ENCODE measurements around the gene TXNDC11. TPM values are rescaled to one million over a fixed set of nuclear protein-coding genes. Genes with fewer than 3 reads are reported as not detected.

TXNDC11 gene
- total and polyA plus RNA-seq, 9 donors, result 18.1 to 27.9 (median 22.0) TPM

DNA sequence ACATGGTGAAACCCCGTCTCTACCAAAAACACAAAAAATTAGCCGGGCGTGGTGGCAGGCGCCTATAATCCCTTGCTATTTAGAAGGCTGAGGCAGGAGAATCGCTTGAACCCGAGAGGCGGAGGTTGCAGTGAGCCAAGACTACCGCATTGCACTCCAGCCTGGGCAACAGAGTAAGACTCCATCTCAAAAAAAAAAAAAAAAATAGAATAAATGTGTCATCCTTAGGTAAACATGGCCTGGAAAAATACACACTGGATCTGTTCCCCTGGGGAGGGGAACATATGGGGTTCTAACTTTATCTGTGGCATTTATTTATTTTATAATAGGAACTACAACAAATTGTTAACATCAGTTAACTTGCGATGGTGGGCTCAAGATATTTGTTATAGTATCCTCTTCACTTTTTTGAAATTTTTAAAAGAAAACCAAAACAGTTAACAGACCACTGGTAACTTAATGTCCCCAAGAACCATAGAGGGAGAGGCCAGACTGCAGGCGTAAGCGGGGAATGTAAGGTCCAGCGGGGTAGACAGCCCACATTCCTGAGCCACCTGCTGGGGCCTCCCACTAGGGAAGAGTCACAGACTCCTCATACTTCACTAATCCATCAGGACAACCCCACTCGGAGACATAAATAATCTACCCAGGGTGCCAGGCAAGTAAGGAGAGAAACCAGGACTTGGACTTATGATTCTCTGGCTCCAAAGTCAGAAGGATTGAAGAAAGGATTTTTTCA, 12.5 kb upstream of the TXNDC11 start:
- Histone ChIP-seq H3K27ac (ENCODE audit: low read length) (no peak overlapping the region), H3K36me3 (ENCODE audit: control insufficient read depth, insufficient read depth, low read length) (peaks cover 69% of the 10 kb centered on the region)
- 90% methylated on average over 3 of the region's 13 CpGs for WGBS (ENCODE audit: insufficient coverage)

DNA sequence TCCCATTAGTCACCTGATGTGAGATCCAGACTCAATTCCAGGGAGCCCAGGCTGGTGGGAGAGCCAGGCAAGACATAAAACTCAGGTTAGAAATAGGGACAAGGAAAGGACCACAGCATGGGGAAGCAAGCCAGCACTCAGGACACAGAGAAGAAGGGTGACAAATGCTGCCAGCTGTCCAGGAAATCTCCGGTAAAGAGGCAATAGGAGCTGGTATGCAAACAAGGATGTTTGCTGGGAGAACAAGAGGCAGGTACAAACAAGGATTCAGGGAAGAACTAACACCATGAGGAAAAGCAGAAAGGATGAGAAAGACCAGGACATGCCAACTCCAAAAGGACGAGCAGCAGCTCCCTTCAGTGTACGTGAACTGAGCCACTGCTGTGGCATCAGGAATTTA, 10.2 kb upstream of the TXNDC11 start:
- H3K4me1 ChIP-seq (ENCODE audit: control insufficient read depth, insufficient read depth, low read length), result peaks cover 2% of the 10 kb centered on the region
- H3K27ac ChIP-seq (ENCODE audit: low read length), result no peak overlapping the region
- no peaks in the 10 kb centered on the region for H3K9me3 ChIP-seq (replicated peaks; ENCODE audit: control insufficient read depth, low read depth, low read length)
- WGBS (ENCODE audit: insufficient coverage), result 80% methylated on average over 3 of the region's 3 CpGs
- peaks cover 67% of the 10 kb centered on the region for H3K36me3 ChIP-seq (ENCODE audit: control insufficient read depth, insufficient read depth, low read length)
- H3K27me3 ChIP-seq (ENCODE audit: control insufficient read depth, insufficient read depth, low read length), result no peaks in the 10 kb centered on the region
- no peak overlapping the region for H3K4me3 ChIP-seq (ENCODE audit: low read length)
- DNase-seq, result no peak

More for the DNA sequence above, 12.5 kb upstream of the TXNDC11 start:
- Histone ChIP-seq H3K9me3 (replicated peaks; ENCODE audit: control insufficient read depth, low read depth, low read length) (no peaks in the 10 kb centered on the region), H3K4me3 (ENCODE audit: low read length) (no peak overlapping the region), H3K27me3 (ENCODE audit: control insufficient read depth, insufficient read depth, low read length) (no peaks in the 10 kb centered on the region), H3K4me1 (ENCODE audit: control insufficient read depth, insufficient read depth, low read length) (peaks cover 2% of the 10 kb centered on the region)
- no peak for DNase-seq

DNA sequence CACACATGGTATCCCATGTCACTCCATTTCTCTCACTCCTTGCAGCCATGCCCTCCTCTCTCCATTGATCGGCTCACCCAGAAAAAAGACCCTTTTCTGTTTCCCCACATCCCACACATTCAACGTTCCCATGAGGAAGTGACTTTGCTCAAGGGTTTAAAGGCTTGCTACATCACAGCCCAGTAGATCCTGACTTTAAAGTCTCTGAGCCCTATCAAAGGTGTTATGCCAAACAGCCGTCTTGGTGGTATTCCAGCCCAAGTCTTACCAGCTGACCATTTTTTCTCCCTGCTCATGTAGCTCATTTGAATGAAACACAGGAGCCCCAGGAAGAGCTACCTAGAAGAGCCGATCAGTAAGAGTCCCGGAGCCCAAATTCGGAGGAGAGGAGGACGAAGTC, 7.4 kb upstream of the TXNDC11 start:
- H3K27ac ChIP-seq (ENCODE audit: low read length), result no peak overlapping the region
- H3K4me3 ChIP-seq (ENCODE audit: low read length), result no peak overlapping the region
- WGBS (ENCODE audit: insufficient coverage), result 95% methylated on average over 6 of the region's 7 CpGs
- no peaks in the 10 kb centered on the region for H3K9me3 ChIP-seq (replicated peaks; ENCODE audit: control insufficient read depth, low read depth, low read length)
- H3K4me1 ChIP-seq (ENCODE audit: control insufficient read depth, insufficient read depth, low read length), result no peaks in the 10 kb centered on the region
- no peaks in the 10 kb centered on the region for H3K27me3 ChIP-seq (ENCODE audit: control insufficient read depth, insufficient read depth, low read length)
- H3K36me3 ChIP-seq (ENCODE audit: control insufficient read depth, insufficient read depth, low read length), result peaks cover 43% of the 10 kb centered on the region
- DNase-seq, result no peak

DNA sequence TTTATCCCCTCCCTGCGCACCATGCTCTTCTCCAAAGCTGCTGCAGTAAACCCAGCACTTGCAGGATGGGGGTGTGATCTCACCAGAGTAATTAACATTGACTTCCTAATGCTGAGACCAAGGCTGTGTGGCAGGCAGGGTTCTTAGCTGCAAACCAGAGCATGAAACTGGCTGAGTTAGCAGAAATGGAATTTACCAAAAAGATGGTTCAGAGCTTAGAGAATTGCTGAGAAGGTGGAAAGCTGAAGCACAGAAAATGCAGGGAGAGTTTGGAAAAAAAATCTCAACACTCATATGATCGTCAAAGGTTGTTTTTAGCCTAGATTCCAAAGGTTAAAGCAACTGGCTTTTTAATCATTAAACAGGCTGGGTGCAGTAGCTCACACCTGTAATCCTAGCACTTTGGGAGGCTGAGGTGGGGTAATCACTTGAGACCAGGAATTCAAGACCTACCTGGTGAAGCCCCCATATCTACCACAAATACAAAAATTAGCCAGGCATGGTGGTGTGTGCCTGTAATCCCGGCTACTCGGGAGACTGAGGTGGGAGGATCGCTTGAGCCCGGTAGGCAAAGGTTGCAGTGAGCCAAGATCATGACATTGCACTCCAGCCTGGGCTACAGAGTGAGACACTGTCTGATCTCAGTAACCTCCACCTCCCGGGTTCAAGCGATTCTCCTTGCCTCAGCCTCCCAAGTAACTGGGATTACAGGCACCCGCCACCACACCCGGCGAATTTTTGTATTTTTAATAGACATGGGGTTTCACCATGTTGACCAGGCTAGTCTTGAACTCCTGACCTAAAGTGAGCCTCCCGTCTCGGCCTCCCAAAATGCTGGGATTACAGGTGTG, 6.0 kb upstream of the TXNDC11 start:
- 94% methylated on average over 5 of the region's 13 CpGs for WGBS (ENCODE audit: insufficient coverage)
- H3K4me3 ChIP-seq (ENCODE audit: low read length), result no peak overlapping the region
- no peaks in the 10 kb centered on the region for H3K27me3 ChIP-seq (ENCODE audit: control insufficient read depth, insufficient read depth, low read length)
- H3K36me3 ChIP-seq (ENCODE audit: control insufficient read depth, insufficient read depth, low read length), result peaks cover 33% of the 10 kb centered on the region
- H3K4me1 ChIP-seq (ENCODE audit: control insufficient read depth, insufficient read depth, low read length), result no peaks in the 10 kb centered on the region
- no peak overlapping the region for H3K27ac ChIP-seq (ENCODE audit: low read length)
- no peaks in the 10 kb centered on the region for H3K9me3 ChIP-seq (replicated peaks; ENCODE audit: control insufficient read depth, low read depth, low read length)
- peak; percentile 38 for DNase-seq

DNA sequence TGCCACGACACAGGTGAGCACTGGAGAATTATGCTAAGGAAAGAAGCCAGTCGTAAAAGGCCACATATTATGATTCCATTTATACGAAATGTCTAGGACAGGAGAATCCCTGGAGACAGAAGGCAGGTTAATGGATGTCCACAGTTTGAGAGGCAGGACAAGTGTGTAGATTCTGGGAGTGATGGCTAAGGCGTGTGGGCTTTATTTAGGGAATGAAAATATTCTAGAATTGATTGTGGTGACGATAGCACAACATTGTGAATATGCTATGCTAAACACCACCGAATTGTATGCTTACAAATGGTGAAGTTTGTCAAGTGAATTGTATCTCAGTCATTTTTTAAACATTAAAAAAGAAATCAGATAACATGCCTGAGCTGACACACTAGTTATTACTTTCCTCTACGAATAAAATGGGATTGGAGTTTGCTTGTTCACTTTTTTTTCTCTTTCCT, 5.3 kb upstream of the TXNDC11 start:
- H3K36me3 ChIP-seq (ENCODE audit: control insufficient read depth, insufficient read depth, low read length), result peaks cover 28% of the 10 kb centered on the region
- no peak overlapping the region for H3K4me3 ChIP-seq (ENCODE audit: low read length)
- no peak for DNase-seq
- no peaks in the 10 kb centered on the region for H3K9me3 ChIP-seq (replicated peaks; ENCODE audit: control insufficient read depth, low read depth, low read length)
- H3K27me3 ChIP-seq (ENCODE audit: control insufficient read depth, insufficient read depth, low read length), result no peaks in the 10 kb centered on the region
- WGBS (ENCODE audit: insufficient coverage), result 62% methylated on average over 4 of the region's 7 CpGs
- no peak overlapping the region for H3K27ac ChIP-seq (ENCODE audit: low read length)
- H3K4me1 ChIP-seq (ENCODE audit: control insufficient read depth, insufficient read depth, low read length), result peaks cover 5% of the 10 kb centered on the region

DNA sequence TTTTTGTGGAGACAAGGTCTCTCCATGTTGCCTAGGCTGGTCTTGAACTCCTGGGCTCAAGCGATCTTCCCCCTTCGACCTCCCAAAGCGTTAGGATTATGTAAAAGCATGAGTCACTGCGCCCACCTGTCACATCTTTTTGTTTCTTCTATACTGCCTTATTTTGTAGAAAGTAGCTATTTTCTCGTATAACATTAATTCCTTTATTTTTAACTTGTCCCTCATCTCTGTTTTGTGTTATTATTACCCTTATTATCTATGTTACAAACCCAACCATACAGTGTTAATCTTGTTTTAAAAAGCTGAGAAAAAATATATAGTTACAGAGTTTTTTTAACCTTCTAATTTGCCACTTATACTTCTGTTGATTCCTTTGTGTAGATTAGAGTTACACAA, 1.4 kb upstream of the TXNDC11 start:
- Histone ChIP-seq H3K36me3 (ENCODE audit: control insufficient read depth, insufficient read depth, low read length) (peaks cover 5% of the 10 kb centered on the region), H3K4me1 (ENCODE audit: control insufficient read depth, insufficient read depth, low read length) (peaks cover 18% of the 10 kb centered on the region), H3K27me3 (ENCODE audit: control insufficient read depth, insufficient read depth, low read length) (no peaks in the 10 kb centered on the region), H3K4me3 (ENCODE audit: low read length) (no peak overlapping the region), H3K27ac (ENCODE audit: low read length) (no peak overlapping the region), H3K9me3 (replicated peaks; ENCODE audit: control insufficient read depth, low read depth, low read length) (no peaks in the 10 kb centered on the region)
- no CpG with 5 or more reads among the region's 5 CpGs for WGBS (ENCODE audit: insufficient coverage)
- no peak for DNase-seq

DNA sequence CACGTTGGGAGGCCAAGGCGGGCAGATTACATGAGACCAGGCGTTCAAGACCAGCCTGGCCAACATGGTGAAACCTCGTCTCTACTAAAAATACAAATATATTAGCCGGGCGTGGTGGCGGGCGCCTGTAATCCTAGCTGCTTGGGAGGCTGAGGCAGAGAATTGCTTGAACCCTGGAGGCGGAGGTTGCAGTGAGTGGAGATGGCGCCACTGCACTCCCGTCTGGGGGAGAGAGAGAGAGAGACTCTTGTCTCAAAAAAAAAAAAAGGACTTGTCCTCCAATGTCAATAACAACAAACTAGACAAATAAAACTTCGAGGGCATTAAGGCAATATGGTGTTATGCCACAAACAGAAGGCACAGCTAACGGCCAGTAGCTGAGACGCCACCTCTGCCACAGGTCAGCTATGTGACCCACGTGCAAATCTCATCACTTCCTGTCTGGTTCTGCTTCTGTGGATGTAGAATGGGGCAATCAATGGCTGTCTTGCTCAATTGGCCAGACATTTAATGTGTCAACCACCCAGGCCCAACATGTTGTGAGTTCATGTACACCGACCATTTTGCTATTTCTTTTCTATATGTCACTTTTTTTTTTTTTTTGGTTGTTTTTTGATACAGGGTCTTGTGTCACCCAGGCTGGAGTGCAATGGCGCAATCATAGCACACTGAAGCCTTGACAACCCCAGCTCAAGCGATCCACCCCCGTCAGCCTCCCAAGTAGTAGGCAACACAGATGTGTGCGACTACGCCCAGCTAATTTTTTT, 834 bp upstream of the TXNDC11 start:
- WGBS (ENCODE audit: insufficient coverage), result 89% methylated on average over 3 of the region's 21 CpGs
- Histone ChIP-seq H3K27me3 (ENCODE audit: control insufficient read depth, insufficient read depth, low read length) (no peaks in the 10 kb centered on the region), H3K4me1 (ENCODE audit: control insufficient read depth, insufficient read depth, low read length) (peaks cover 18% of the 10 kb centered on the region), H3K36me3 (ENCODE audit: control insufficient read depth, insufficient read depth, low read length) (no peaks in the 10 kb centered on the region), H3K9me3 (replicated peaks; ENCODE audit: control insufficient read depth, low read depth, low read length) (no peaks in the 10 kb centered on the region), H3K4me3 (ENCODE audit: low read length) (peak overlapping the region; percentile 90), H3K27ac (ENCODE audit: low read length) (peak overlapping the region; percentile 98)
- peak; percentile 61 for DNase-seq

GRCh38 chr16:11742093-11742535, 543 bp downstream of the TXNDC11 start:
- peaks cover 18% of the 10 kb centered on the region for H3K4me1 ChIP-seq (ENCODE audit: control insufficient read depth, insufficient read depth, low read length)
- H3K4me3 ChIP-seq (ENCODE audit: low read length), result peak overlapping the region; percentile 90
- no peaks in the 10 kb centered on the region for H3K27me3 ChIP-seq (ENCODE audit: control insufficient read depth, insufficient read depth, low read length)
- H3K36me3 ChIP-seq (ENCODE audit: control insufficient read depth, insufficient read depth, low read length), result peaks cover 2% of the 10 kb centered on the region
- H3K9me3 ChIP-seq (replicated peaks; ENCODE audit: control insufficient read depth, low read depth, low read length), result no peaks in the 10 kb centered on the region
- WGBS (ENCODE audit: insufficient coverage), result under 1% methylated on average over 37 of the region's 37 CpGs
- no peak for DNase-seq
- peak overlapping the region; percentile 85 for H3K27ac ChIP-seq (ENCODE audit: low read length)

GRCh38 chr16:11740567-11740966, 2.1 kb downstream of the TXNDC11 start:
- peaks cover 18% of the 10 kb centered on the region for H3K4me1 ChIP-seq (ENCODE audit: control insufficient read depth, insufficient read depth, low read length)
- peaks cover 14% of the 10 kb centered on the region for H3K36me3 ChIP-seq (ENCODE audit: control insufficient read depth, insufficient read depth, low read length)
- H3K27me3 ChIP-seq (ENCODE audit: control insufficient read depth, insufficient read depth, low read length), result no peaks in the 10 kb centered on the region
- H3K4me3 ChIP-seq (ENCODE audit: low read length), result no peak overlapping the region
- WGBS (ENCODE audit: insufficient coverage), result no CpG with 5 or more reads among the region's 3 CpGs
- H3K27ac ChIP-seq (ENCODE audit: low read length), result no peak overlapping the region
- no peaks in the 10 kb centered on the region for H3K9me3 ChIP-seq (replicated peaks; ENCODE audit: control insufficient read depth, low read depth, low read length)
- no peak for DNase-seq
